ENCODE data around the gene JAG2.

JAG2 gene

GRCh38 chr14:105163040-105163742, 5.4 kb downstream of the JAG2 start:
- DNase-seq = no peak

- DNase-seq = no peak
Observed at GRCh38 chr14:105162669-105162979, 6.0 kb downstream of the JAG2 start.

GRCh38 chr14:105161964-105162668, 6.5 kb downstream of the JAG2 start:
- DNase-seq = no peak

- DNase-seq = no peak
Observed at GRCh38 chr14:105161309-105161708, 7.3 kb downstream of the JAG2 start.

GRCh38 chr14:105160776-105161175, 7.8 kb downstream of the JAG2 start:
- no peak for DNase-seq

- DNase-seq = no peak
Observed at GRCh38 chr14:105159344-105159743, 9.2 kb downstream of the JAG2 start.

- no peak for DNase-seq
Observed at GRCh38 chr14:105158794-105159193, 9.8 kb downstream of the JAG2 start.

- DNase-seq = no peak
Observed at GRCh38 chr14:105157872-105158271, 10.7 kb downstream of the JAG2 start.

GRCh38 chr14:105156414-105157375, 11.9 kb downstream of the JAG2 start:
- no peak for DNase-seq

- no peak for DNase-seq
Observed at GRCh38 chr14:105155681-105156413, 12.7 kb downstream of the JAG2 start.

- DNase-seq = no peak
Observed at GRCh38 chr14:105155071-105155651, 13.4 kb downstream of the JAG2 start.

GRCh38 chr14:105154476-105154871, 14.1 kb downstream of the JAG2 start:
- no peak for DNase-seq

GRCh38 chr14:105153739-105154475, 14.7 kb downstream of the JAG2 start:
- no peak for DNase-seq

- DNase-seq = no peak
Observed at GRCh38 chr14:105153331-105153731, 15.2 kb downstream of the JAG2 start.

- DNase-seq = no peak
Observed at GRCh38 chr14:105152794-105153241, 15.8 kb downstream of the JAG2 start.

GRCh38 chr14:105151838-105152793, 16.5 kb downstream of the JAG2 start:
- DNase-seq = no peak

GRCh38 chr14:105151084-105151837, 17.3 kb downstream of the JAG2 start:
- DNase-seq = no peak

GRCh38 chr14:105150368-105151083, 18.1 kb downstream of the JAG2 start:
- DNase-seq = no peak

GRCh38 chr14:105150026-105150367, 18.6 kb downstream of the JAG2 start:
- DNase-seq = no peak
